ENCODE data around the gene CDH18. TPM values are rescaled to one million over a fixed set of nuclear protein-coding genes. Genes with fewer than 3 reads are reported as not detected.

CDH18 gene
- total RNA-seq, 1 experiment from 2014 or later = 0.86 TPM

- POLR2A ChIA-PET = no interaction called here
- no peaks in the 10 kb centered on the region for H3K36me3 Mint-ChIP-seq (ENCODE audit: insufficient read depth, unreplicated experiment)
- CTCF ChIA-PET = no interaction called here
- peaks cover 6% of the 10 kb centered on the region for H3K4me1 Mint-ChIP-seq (ENCODE audit: low read depth, unreplicated experiment)
- Histone ChIP-seq H3K4me1 (no peaks in the 10 kb centered on the region; the same call in 1 of the 2 replicates), H3K9me3 (0 out of 2 replicates have a peak, but pooled peaks cover 2% of the 10 kb centered on the region), H3K27me3 (replicated peaks; ENCODE audit: control insufficient read depth, insufficient read depth, low read length) (no peaks in the 10 kb centered on the region), H3K36me3 (ENCODE audit: control insufficient read depth, insufficient read depth, low read length) (no peaks in the 10 kb centered on the region), H3K4me3 (ENCODE audit: low read depth, low read length) (no peak overlapping the region)
- H3K4me3 Mint-ChIP-seq (ENCODE audit: unreplicated experiment) = no peak overlapping the region
- H3K9me3 Mint-ChIP-seq (ENCODE audit: unreplicated experiment) = peaks cover 55% of the 10 kb centered on the region
- no TSS peak for BruUV-seq (replicated peaks)
- TF ChIP-seq, protein P1, sequence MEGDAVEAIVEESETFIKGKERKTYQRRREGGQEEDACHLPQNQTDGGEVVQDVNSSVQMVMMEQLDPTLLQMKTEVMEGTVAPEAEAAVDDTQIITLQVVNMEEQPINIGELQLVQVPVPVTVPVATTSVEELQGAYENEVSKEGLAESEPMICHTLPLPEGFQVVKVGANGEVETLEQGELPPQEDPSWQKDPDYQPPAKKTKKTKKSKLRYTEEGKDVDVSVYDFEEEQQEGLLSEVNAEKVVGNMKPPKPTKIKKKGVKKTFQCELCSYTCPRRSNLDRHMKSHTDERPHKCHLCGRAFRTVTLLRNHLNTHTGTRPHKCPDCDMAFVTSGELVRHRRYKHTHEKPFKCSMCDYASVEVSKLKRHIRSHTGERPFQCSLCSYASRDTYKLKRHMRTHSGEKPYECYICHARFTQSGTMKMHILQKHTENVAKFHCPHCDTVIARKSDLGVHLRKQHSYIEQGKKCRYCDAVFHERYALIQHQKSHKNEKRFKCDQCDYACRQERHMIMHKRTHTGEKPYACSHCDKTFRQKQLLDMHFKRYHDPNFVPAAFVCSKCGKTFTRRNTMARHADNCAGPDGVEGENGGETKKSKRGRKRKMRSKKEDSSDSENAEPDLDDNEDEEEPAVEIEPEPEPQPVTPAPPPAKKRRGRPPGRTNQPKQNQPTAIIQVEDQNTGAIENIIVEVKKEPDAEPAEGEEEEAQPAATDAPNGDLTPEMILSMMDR (IDR thresholded peaks at IDR 0.05; ENCODE audit: insufficient read depth in 1 of 2, low read depth in 1 of 2, low read length in 1 of 2, severe bottlenecking in 1 of 2, unreplicated experiment in 1 of 2) = no peak
- no peak overlapping the region for H3K27ac Mint-ChIP-seq (ENCODE audit: unreplicated experiment)
- DNase-seq = no peak
- no peaks in the 10 kb centered on the region for H3K27me3 Mint-ChIP-seq (ENCODE audit: insufficient read depth, unreplicated experiment)
- intact Hi-C loops (cut with micrococcal nuclease; ENCODE audit: unreplicated experiment) = no loop called here
Observed at GRCh38 chr5:20017021-20017420, 29.0 kb upstream of the CDH18 start.

GRCh38 chr5:20000416-20000815, 12.4 kb upstream of the CDH18 start:
- H3K36me3 ChIP-seq (ENCODE audit: control insufficient read depth, insufficient read depth, low read length) = no peaks in the 10 kb centered on the region
- CTCF ChIA-PET = no interaction called here
- H3K27me3 ChIP-seq (replicated peaks; ENCODE audit: control insufficient read depth, insufficient read depth, low read length) = no peaks in the 10 kb centered on the region
- intact Hi-C loops (cut with micrococcal nuclease; ENCODE audit: unreplicated experiment) = no loop called here
- H3K27me3 Mint-ChIP-seq (ENCODE audit: insufficient read depth, unreplicated experiment) = no peaks in the 10 kb centered on the region
- no peaks in the 10 kb centered on the region for H3K9me3 ChIP-seq
- H3K27ac Mint-ChIP-seq (ENCODE audit: unreplicated experiment) = no peak overlapping the region
- H3K9me3 Mint-ChIP-seq (ENCODE audit: unreplicated experiment) = no peaks in the 10 kb centered on the region
- no peak for DNase-seq
- no TSS peak for BruUV-seq (replicated peaks)
- POLR2A ChIA-PET = no interaction called here
- no peaks in the 10 kb centered on the region for H3K4me1 Mint-ChIP-seq (ENCODE audit: low read depth, unreplicated experiment)
- no peaks in the 10 kb centered on the region for H3K4me1 ChIP-seq
- H3K36me3 Mint-ChIP-seq (ENCODE audit: insufficient read depth, unreplicated experiment) = no peaks in the 10 kb centered on the region
- TF ChIP-seq, protein P1 (IDR thresholded peaks at IDR 0.05; ENCODE audit: insufficient read depth in 1 of 2, low read depth in 1 of 2, low read length in 1 of 2, severe bottlenecking in 1 of 2, unreplicated experiment in 1 of 2) = no peak
- no peak overlapping the region for H3K4me3 Mint-ChIP-seq (ENCODE audit: unreplicated experiment)
- no peak overlapping the region for H3K4me3 ChIP-seq (ENCODE audit: low read depth, low read length)

DNA sequence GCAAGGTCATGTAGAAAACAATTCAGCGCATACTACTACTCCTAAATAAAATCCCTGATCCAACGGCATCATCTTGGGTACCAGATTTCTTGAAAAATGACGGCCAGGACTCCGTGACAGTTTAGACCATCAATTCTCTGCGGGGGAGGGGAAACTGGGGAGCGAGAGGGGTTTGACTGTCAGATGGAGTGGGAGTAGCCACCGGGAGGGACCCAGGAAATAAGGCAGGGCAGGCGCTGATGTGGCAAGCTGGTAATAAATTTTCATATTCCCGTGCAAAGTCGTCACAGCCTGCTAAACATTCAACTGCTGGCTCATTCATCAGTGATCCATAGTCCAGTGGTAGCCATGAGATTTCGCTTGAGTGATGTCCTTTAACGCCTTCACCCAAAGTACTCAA, 457 bp upstream of the CDH18 start:
- no peaks in the 10 kb centered on the region for H3K9me3 ChIP-seq
- ChIA-PET CTCF (no interaction called here), POLR2A (no interaction called here)
- intact Hi-C loops (cut with micrococcal nuclease; ENCODE audit: unreplicated experiment) = no loop called here
- no peaks in the 10 kb centered on the region for H3K27me3 ChIP-seq (replicated peaks; ENCODE audit: control insufficient read depth, insufficient read depth, low read length)
- no peaks in the 10 kb centered on the region for H3K4me1 ChIP-seq
- Mint-ChIP-seq H3K27ac (ENCODE audit: unreplicated experiment) (no peak overlapping the region), H3K36me3 (ENCODE audit: insufficient read depth, unreplicated experiment) (no peaks in the 10 kb centered on the region), H3K9me3 (ENCODE audit: unreplicated experiment) (no peaks in the 10 kb centered on the region), H3K4me1 (ENCODE audit: low read depth, unreplicated experiment) (peaks cover 5% of the 10 kb centered on the region), H3K27me3 (ENCODE audit: insufficient read depth, unreplicated experiment) (peaks cover 4% of the 10 kb centered on the region), H3K4me3 (ENCODE audit: unreplicated experiment) (peak overlapping the region; percentile 41)
- no peaks in the 10 kb centered on the region for H3K36me3 ChIP-seq (ENCODE audit: control insufficient read depth, insufficient read depth, low read length)
- no peak overlapping the region for H3K4me3 ChIP-seq (ENCODE audit: low read depth, low read length)
- TF ChIP-seq, protein P1 (IDR thresholded peaks at IDR 0.05; ENCODE audit: insufficient read depth in 1 of 2, low read depth in 1 of 2, low read length in 1 of 2, severe bottlenecking in 1 of 2, unreplicated experiment in 1 of 2) = no peak
- DNase-seq = no peak
- no TSS peak for BruUV-seq (replicated peaks)
